KOPT-K1 (cell line): ENCODE results near the gene CA6.
"Not testable (repeated sequence)": the region's sequence is repeated elsewhere in the genome, so short reads cannot be mapped to it uniquely, and the experiment has no call there.

Experiments
- H3K27ac ChIP-seq: fragments of 200-600 bp; sonication (generic); 2 replicates; pipeline ENCODE4 v1.5.1; 2016; ENCODE audit warnings: antibody characterized with exemption, mild to moderate bottlenecking, low read depth, low read length; ENCODE audit not compliant: poor library complexity, severe bottlenecking
- H3K36me3 ChIP-seq: fragments of 200-600 bp; sonication (generic); 2 replicates; pipeline ENCODE4 v1.5.1; 2017; ENCODE audit warnings: antibody characterized with exemption, mild to moderate bottlenecking, low read length, moderate library complexity; ENCODE audit not compliant: insufficient read depth
- H3K9me3 ChIP-seq: fragments of 200-600 bp; sonication (generic); 2 replicates; pipeline ENCODE4 v1.5.1; 2017; ENCODE audit warnings: antibody characterized with exemption, low read length, mild to moderate bottlenecking; ENCODE audit not compliant: insufficient read depth, poor library complexity, severe bottlenecking

Gene CA6

DNA sequence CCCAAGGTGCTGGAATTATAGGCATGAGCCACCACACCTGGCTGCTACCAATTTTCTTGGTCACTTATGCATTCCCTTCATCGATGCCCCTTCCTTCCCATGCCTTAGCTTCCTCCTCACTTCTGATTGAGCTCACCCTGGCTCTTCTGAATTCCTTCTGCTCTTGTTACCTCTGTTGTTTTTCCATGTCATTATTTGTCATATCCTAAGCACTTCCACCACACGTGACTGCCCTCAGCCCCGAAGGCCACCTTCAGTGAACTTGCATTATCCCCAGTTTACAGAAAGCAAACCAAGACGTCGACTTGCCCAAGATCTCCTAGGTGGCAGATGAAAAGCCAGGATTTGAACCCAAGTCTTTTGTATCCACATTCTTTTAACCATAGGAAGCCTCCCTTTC is 30.7 kb downstream of the CA6 start:
- Histone ChIP-seq H3K36me3 (no peaks in the 10 kb centered on the region), H3K9me3 (no peaks in the 10 kb centered on the region), H3K27ac (no peak overlapping the region)

- Histone ChIP-seq H3K36me3 (no peaks in the 10 kb centered on the region), H3K27ac (no peak overlapping the region), H3K9me3 (no peaks in the 10 kb centered on the region)
Measured at GRCh38 chr1:8976896-8977450, 31.3 kb downstream of the CA6 start.

DNA sequence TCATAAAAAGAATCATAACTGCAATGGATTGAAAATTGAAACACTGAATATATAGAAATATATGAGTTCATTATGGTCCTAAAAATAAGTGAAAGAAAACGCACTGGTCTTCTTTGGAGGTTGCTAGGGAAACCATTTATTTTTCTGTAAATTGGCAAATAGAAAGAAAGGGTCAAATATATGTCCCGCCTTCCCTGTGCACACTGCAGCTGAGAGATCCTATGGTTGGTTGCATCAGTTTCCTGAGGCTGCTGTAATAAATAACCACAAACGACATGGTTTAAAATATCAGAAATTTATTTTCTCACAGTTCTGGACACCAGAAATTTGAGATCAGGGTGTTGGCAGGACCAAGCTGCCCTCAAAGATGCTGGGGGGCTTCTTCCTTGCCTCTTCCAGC is 35.0 kb downstream of the CA6 start:
- Histone ChIP-seq H3K36me3 (no peaks in the 10 kb centered on the region), H3K27ac (no peak overlapping the region), H3K9me3 (no peaks in the 10 kb centered on the region)

- Histone ChIP-seq H3K36me3 (no peaks in the 10 kb centered on the region), H3K9me3 (no peaks in the 10 kb centered on the region), H3K27ac (no peak overlapping the region)
Measured at GRCh38 chr1:8981169-8981568, 35.5 kb downstream of the CA6 start.

- Histone ChIP-seq H3K27ac (no peak overlapping the region), H3K36me3 (no peaks in the 10 kb centered on the region), H3K9me3 (no peaks in the 10 kb centered on the region)
Measured at GRCh38 chr1:8984203-8984602, 38.5 kb downstream of the CA6 start.

GRCh38 chr1:8984990-8985389 is 39.3 kb downstream of the CA6 start:
- peak overlapping the region; percentile 5 for H3K27ac ChIP-seq
- no peaks in the 10 kb centered on the region for H3K36me3 ChIP-seq
- no peaks in the 10 kb centered on the region for H3K9me3 ChIP-seq

DNA sequence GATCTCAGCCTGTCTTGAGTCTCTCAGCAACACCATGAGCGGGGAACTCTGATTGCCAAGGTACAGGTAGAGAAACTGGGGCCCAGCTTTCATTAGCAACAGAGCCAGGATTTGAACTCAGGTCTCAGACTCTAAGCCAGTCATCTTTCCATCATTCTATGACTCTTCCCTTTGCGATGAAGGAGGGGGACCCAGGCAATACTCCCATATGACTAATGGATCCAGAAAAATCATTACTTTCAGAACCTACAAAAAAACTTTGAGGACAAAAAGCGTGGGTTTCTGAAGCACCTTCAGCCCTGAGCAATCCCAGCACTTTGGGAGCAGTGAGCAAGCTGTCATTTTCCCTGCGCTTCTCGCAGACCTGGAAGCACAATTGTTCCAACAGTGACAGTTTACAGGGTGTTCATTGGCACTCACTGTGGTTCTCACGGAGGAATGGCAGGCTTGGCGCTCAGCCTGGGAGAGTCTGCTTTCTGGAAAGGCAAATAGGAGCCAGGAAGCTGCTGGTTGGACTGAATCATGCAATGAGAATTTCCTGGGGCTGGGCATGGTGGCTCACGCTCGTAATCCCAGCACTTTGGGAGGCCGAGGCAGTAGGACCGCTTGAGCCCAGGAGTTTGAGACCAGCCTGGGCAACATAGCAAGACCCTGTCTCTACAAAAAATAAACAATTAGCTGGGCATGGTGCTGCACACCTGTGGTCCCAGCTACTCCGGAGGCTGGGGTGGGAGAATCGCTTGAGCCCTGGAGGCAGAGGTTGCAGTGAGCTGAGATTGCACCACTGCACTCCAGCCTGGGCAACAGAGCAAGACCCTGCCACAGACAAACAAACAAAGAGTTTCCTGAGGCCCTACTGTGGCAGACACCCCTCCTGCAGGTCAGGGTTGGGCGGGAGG is 40.5 kb downstream of the CA6 start:
- Histone ChIP-seq H3K9me3 (no peaks in the 10 kb centered on the region), H3K27ac (peak overlapping the region; percentile 72)

GRCh38 chr1:8986814-8987190 is 41.1 kb downstream of the CA6 start:
- H3K27ac ChIP-seq: peak overlapping the region; percentile 72
- H3K9me3 ChIP-seq: no peaks in the 10 kb centered on the region
- no peaks in the 10 kb centered on the region for H3K36me3 ChIP-seq

More for the DNA sequence above, 40.5 kb downstream of the CA6 start:
- no peaks in the 10 kb centered on the region for H3K36me3 ChIP-seq

DNA sequence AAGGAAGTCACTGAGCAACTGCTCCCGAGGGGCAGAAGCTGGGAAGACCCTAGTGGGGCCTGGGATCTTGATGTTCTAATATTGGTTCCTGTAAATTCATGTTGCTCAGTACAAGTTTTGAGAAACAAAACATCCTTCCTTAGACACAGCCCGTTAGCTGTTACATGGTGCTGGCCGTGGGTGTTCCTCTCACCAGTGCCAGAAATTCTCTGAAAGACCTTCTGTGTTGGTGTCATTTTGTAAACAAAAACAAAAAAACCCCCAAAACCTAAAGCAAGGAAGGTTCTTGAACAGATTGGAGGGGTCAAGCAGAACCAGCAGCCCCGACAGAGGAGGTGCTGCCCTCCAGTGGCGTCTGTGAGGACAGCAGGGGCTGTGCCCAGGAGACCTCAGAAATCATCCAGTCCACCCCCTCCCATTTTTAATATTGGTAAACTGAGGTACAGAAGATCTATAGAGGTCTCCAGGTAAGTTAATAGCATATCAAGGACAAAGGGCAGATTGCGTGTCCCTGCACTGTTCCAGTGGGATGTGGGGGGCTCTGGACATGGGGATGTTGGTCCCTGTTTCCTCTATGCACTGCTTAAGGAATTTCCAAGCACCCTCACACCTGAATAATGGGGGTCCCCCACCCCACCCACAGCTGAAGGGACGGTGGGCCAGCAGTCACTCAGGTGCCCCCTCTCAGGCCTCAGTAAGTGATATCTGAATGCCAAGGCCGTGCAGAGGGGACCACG is 42.4 kb downstream of the CA6 start:
- no peaks in the 10 kb centered on the region for H3K9me3 ChIP-seq
- H3K27ac ChIP-seq: peak overlapping the region; percentile 72
- H3K36me3 ChIP-seq: no peaks in the 10 kb centered on the region

GRCh38 chr1:8988618-8988967 is 42.9 kb downstream of the CA6 start:
- H3K36me3 ChIP-seq: no peaks in the 10 kb centered on the region
- H3K27ac ChIP-seq: peak overlapping the region; percentile 72
- no peaks in the 10 kb centered on the region for H3K9me3 ChIP-seq

DNA sequence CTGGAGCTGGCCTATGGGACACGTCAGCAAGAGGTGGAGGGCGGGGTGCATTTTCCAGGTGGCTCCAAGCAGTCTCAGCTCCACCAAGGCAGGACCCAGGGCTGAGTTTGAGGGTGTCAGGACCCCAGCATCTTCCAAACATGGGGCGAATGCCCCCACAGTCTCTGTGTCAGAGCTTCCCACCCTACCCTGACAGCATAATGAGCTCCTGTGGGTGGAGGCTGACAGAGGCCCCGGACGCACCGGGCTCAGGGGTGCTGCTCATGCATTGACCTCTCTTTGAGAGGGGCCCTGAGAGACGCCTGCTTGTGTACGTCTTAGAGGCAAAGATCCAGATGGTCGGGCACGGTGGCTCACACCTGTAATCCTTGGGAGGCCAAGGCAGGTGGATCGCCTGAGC is 43.4 kb downstream of the CA6 start:
- no peaks in the 10 kb centered on the region for H3K36me3 ChIP-seq
- no peaks in the 10 kb centered on the region for H3K9me3 ChIP-seq
- H3K27ac ChIP-seq: no peak overlapping the region

- peak overlapping the region; percentile 23 for H3K27ac ChIP-seq
- H3K36me3 ChIP-seq: no peaks in the 10 kb centered on the region
- H3K9me3 ChIP-seq: no peaks in the 10 kb centered on the region
Measured at GRCh38 chr1:8989821-8990220, 44.2 kb downstream of the CA6 start.

GRCh38 chr1:8992936-8993687 is 47.4 kb downstream of the CA6 start:
- H3K9me3 ChIP-seq: no peaks in the 10 kb centered on the region
- H3K36me3 ChIP-seq: no peaks in the 10 kb centered on the region
- H3K27ac ChIP-seq: no peak overlapping the region

GRCh38 chr1:8993962-8994675 is 48.5 kb downstream of the CA6 start:
- H3K9me3 ChIP-seq, H3K36me3 ChIP-seq, H3K27ac ChIP-seq: not testable (repeated sequence)
